Uterus (tissue), 4 donors: ENCODE results near the gene CAMK2G. TPM values are rescaled to one million over a fixed set of nuclear protein-coding genes. Genes with fewer than 3 reads are reported as not detected.
"Not testable (repeated sequence)": the region's sequence is repeated elsewhere in the genome, so short reads cannot be mapped to it uniquely, and the experiment has no call there.

Source experiments
- DNase-seq, 2 donors: peaks; one replicate each; pipeline ENCODE4 v3.0.0-alpha.2; 2019 to 2020
- H3K27ac ChIP-seq, 2 donors: fragments of 200-600 bp; sonication (generic); 1 replicate in 1 of 2; 2 replicates in 1 of 2; pipeline ENCODE4 v1.5.1; 2016 to 2018
- H3K27me3 ChIP-seq, 2 donors: fragments of 200-600 bp; sonication (generic); one replicate each; pipeline ENCODE4 v1.5.1; 2018 to 2019; ENCODE audit warnings: control low read depth in 1 of 2
- H3K36me3 ChIP-seq, 2 donors: fragments of 200-600 bp; sonication (generic); one replicate each; pipeline ENCODE4 v1.5.1; 2019; ENCODE audit warnings: control low read depth in 1 of 2
- H3K4me1 ChIP-seq, 2 donors: fragments of 200-600 bp; sonication (generic); one replicate each; pipeline ENCODE4 v1.5.1; 2018 to 2019; ENCODE audit warnings: control low read depth in 1 of 2
- H3K4me3 ChIP-seq, 2 donors: fragments of 200-600 bp; sonication (generic); 1 replicate in 1 of 2; 2 replicates in 1 of 2; pipeline ENCODE4 v1.5.1; 2018 to 2019; ENCODE audit warnings: mild to moderate bottlenecking in 1 of 2
- H3K9me3 ChIP-seq, 2 donors: fragments of 200-600 bp; sonication (generic); one replicate each; pipeline ENCODE4 v1.5.1; 2019; ENCODE audit warnings: control low read depth in 1 of 2
- POLR2A ChIP-seq, 2 donors: fragments of 450-650 bp; IDR thresholded peaks; one replicate each; pipeline ENCODE4 v1.6.1; 2016; ENCODE audit warnings: antibody characterized with exemption in 2 of 2, mild to moderate bottlenecking in 1 of 2, moderate library complexity in 1 of 2
- intact Hi-C: fragments of 100-400 bp; cut with DNase I; formaldehyde crosslinking; loops from one replicate; pipeline ENCODE4 v1.15.1; 2023; ENCODE audit warnings: low total_unique reads
- total RNA-seq, 4 donors: library from RNA; depleted of rRNA in 3 of 4; stranded (reverse); fragments of >200 nt in 3 of 4; gene quantifications; one replicate each; pipeline versions ENCODE4 v1.1.0 to v1.2.4, GENCODE V29; 2014 to 2023
- TF ChIP-seq, protein P1 (sequence below), 4 experiments: fragments of 200-600 bp in 2 of 4; fragments of 450-650 bp in 2 of 4; sonication (generic) in 2 of 4; IDR thresholded peaks; one replicate each; pipeline ENCODE4 v1.5.1; 2016 to 2019; ENCODE audit warnings: antibody characterized with exemption in 4 of 4, mild to moderate bottlenecking in 2 of 4, moderate library complexity in 1 of 4
- donor health status: DM: yes; HTN: yes; CAD: no.

CAMK2G gene
- total RNA-seq, 4 donors from 2014 or later, result 17.9 to 79.9 (median 40.0) TPM

DNA sequence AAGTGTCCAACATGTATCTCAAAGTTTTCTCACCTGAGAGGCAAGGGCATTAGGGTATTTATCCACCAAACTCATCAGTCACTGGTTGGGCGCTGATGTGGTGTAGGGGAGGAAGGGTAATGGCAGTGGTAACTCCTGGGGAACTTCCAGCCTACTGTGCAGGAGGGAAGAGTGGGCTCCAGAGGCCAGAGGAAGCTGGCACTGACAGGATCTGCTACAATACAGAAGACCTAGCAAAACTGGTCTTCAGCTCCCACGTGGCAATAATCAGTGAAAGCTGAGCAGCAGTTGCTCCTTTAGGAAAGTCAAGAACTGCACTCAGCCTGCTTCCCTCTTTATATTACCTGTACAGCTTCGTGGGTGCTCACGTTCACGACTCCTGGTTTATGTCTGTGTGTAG is 17.2 kb upstream of the CAMK2G start:
- no peaks in the 10 kb centered on the region for H3K36me3 ChIP-seq
- no peak overlapping the region for H3K4me3 ChIP-seq
- H3K27ac ChIP-seq, result no peak overlapping the region
- H3K9me3 ChIP-seq, result no peaks in the 10 kb centered on the region
- no peaks in the 10 kb centered on the region for H3K27me3 ChIP-seq
- H3K4me1 ChIP-seq, result peaks cover 7 to 17% of the 10 kb centered on the region in 2 donors
- intact Hi-C loops, result no loop called here
- TF ChIP-seq POLR2A (IDR thresholded peaks at IDR 0.05), result no peak
- TF ChIP-seq, protein P1, sequence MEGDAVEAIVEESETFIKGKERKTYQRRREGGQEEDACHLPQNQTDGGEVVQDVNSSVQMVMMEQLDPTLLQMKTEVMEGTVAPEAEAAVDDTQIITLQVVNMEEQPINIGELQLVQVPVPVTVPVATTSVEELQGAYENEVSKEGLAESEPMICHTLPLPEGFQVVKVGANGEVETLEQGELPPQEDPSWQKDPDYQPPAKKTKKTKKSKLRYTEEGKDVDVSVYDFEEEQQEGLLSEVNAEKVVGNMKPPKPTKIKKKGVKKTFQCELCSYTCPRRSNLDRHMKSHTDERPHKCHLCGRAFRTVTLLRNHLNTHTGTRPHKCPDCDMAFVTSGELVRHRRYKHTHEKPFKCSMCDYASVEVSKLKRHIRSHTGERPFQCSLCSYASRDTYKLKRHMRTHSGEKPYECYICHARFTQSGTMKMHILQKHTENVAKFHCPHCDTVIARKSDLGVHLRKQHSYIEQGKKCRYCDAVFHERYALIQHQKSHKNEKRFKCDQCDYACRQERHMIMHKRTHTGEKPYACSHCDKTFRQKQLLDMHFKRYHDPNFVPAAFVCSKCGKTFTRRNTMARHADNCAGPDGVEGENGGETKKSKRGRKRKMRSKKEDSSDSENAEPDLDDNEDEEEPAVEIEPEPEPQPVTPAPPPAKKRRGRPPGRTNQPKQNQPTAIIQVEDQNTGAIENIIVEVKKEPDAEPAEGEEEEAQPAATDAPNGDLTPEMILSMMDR (IDR thresholded peaks at IDR 0.05), result no peak
- no peak for DNase-seq

- H3K27me3 ChIP-seq, DNase-seq, H3K4me3 ChIP-seq, intact Hi-C loops, H3K27ac ChIP-seq, H3K9me3 ChIP-seq, H3K36me3 ChIP-seq: not testable (repeated sequence)
- peaks cover 11 to 20% of the 10 kb centered on the region in 2 donors for H3K4me1 ChIP-seq
These were observed 16.5 kb upstream of the CAMK2G start for GRCh38 chr10:73890830-73891229.

- intact Hi-C loops, result no loop called here
- no peak overlapping the region for H3K27ac ChIP-seq
These were observed 15.9 kb upstream of the CAMK2G start for GRCh38 chr10:73890261-73890660.

DNA sequence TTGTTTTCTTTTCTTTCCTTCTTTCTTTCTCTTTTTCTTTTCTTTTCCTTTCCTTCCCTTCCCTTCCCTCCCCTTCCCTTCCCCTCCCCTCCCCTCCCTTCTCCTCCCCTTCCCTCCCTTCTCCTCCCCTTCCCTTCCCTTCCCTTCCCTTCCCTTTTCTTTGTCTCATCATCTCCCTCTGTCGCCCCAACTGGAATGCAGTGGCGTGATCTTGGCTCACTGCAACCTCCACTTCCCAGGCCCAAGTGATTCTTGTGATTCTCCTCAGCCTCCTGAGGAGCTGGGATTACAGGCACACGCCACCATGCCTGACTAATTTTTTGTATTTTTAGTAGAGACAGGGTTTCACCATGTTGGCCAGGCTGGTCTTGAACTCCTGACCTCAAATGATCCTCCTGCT is 15.1 kb upstream of the CAMK2G start:
- not testable (repeated sequence) for H3K36me3 ChIP-seq, DNase-seq

More at GRCh38 chr10:73890261-73890660, 15.9 kb upstream of the CAMK2G start:
- Histone ChIP-seq H3K4me3 (no peak overlapping the region), H3K36me3 (no peaks in the 10 kb centered on the region), H3K9me3 (no peaks in the 10 kb centered on the region), H3K27me3 (no peaks in the 10 kb centered on the region), H3K4me1 (peaks cover 11 to 20% of the 10 kb centered on the region in 2 donors)
- DNase-seq, result no peak
- TF ChIP-seq, protein P1 (IDR thresholded peaks at IDR 0.05), result no peak
- TF ChIP-seq POLR2A (IDR thresholded peaks at IDR 0.05), result no peak

GRCh38 chr10:73889014-73889413 is 14.7 kb upstream of the CAMK2G start:
- Histone ChIP-seq H3K27me3 (no peaks in the 10 kb centered on the region), H3K4me1 (peaks cover 11 to 20% of the 10 kb centered on the region in 2 donors), H3K36me3 (no peaks in the 10 kb centered on the region), H3K27ac (peak overlapping the region; percentile 82 to 86), H3K9me3 (no peaks in the 10 kb centered on the region), H3K4me3 (no peak overlapping the region)
- TF ChIP-seq, protein P1 (IDR thresholded peaks at IDR 0.05), result no peak
- TF ChIP-seq POLR2A (IDR thresholded peaks at IDR 0.05), result no peak
- peak in 1 of 2 donors; percentile 39 for DNase-seq
- intact Hi-C loops, result loop anchor here (5.0 kb wide), 1 partner anchor 193 kb away; no protein-coding TSS in a partner anchor

More for the DNA sequence above, 15.1 kb upstream of the CAMK2G start:
- intact Hi-C loops, result loop anchor here (5.0 kb wide), 1 partner anchor 193 kb away; no protein-coding TSS in a partner anchor
- H3K4me1 ChIP-seq, result peaks cover 11 to 20% of the 10 kb centered on the region in 2 donors
- H3K27me3 ChIP-seq, H3K4me3 ChIP-seq, H3K9me3 ChIP-seq: not testable (repeated sequence)
- H3K27ac ChIP-seq, result peak overlapping the region in 1 of 2 donors; percentile 82

GRCh38 chr10:73888514-73888913 is 14.2 kb upstream of the CAMK2G start:
- no peaks in the 10 kb centered on the region for H3K9me3 ChIP-seq

More at GRCh38 chr10:73888514-73888913, 14.2 kb upstream of the CAMK2G start:
- Histone ChIP-seq H3K4me3 (no peak overlapping the region), H3K27ac (peak overlapping the region; percentile 82 to 86), H3K27me3 (no peaks in the 10 kb centered on the region), H3K36me3 (no peaks in the 10 kb centered on the region), H3K4me1 (peaks cover 11 to 20% of the 10 kb centered on the region in 2 donors)
- intact Hi-C loops, result loop anchor here (5.0 kb wide), 1 partner anchor 194 kb away; no protein-coding TSS in a partner anchor
- TF ChIP-seq POLR2A (IDR thresholded peaks at IDR 0.05), result no peak
- TF ChIP-seq, protein P1 (IDR thresholded peaks at IDR 0.05), result no peak
- DNase-seq, result no peak
